Middle frontal gyrus (tissue), 1 donor: ENCODE results near the gene CORO2B.

Experiments used
- DNase-seq: peaks from one replicate; pipeline ENCODE4 v3.0.0-alpha.2; 2015; ENCODE audit warnings: low spot score; ENCODE audit errors: extremely low spot score

CORO2B gene

DNA sequence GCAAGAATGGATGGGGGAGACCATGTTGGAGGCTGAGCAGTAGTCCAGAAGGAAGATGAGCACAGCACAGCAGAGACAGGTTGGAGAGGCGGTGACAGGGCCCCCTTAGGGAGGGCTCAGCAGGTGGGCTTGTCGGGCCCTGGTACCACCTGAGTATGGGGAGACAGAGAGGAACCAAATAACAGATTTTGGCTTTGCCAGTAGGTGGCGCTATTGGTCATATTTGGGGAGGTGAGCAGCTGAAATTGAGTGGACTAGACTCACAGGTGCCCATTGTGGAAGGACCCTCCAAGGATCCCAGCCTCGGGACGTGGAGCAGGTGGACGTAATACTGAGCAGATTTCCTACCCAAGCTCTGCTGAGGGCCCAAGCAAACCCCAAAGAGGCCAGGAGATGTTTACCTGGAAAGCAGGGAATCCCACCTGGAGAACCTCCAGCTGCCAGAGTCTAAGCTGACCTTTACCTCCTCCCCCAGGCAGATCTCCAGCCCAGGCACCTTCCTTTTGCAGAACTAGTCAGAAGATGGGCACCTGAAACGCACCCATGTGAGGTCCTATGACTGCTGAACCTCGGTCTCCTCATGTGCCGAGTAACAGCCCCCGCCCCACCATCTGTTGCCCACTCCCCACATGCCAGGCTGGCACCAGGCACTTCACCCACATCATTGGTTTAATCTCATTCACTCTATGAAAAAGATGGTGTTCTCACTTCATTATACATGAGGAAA, 24.6 kb upstream of the CORO2B start:
- no peak for DNase-seq

DNA sequence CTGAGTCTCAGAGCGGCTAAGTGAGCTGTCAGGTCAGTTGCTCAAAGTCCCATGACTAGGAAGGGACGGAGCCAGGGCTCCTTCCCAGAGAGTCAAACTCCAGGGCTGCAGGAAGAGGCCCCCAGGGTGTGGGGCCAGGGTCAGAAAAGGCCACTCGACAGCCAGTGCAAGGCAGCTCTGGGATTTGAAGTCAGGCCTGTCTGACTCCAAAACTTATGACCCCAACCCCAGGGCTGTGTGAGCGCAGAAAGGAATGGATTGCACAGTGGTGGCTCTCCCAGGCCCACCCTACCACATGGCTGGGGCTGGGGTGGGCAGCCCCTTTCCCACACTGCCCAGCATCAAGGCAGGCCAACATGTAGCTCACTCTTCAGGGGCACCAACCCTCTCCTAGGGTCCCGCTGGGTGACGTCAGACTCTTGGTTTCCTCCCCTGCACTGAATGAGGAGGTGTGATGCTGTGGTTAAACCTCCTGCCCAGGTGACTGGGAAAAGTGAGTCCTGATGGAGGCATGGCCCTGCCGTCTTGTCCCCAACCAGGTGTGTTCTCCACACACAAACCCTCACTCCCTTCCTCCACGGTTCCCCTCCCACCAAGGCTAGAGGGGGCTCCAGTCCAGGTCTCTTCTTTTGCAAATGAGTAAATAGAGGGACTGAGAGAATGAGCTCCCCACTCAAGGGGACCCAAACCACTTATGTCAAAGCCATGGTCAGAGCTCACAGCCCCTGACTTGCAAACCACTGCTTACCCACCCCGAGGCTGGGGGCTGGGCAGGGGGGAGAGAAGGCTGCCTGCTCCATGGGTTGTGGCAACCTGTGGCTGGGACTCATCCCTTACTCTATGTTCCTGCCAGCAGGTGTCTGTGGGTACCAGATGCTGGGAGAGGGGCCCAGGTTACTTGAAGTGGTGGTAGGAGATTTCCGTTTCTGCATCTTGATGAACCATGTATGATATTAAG, 23.8 kb upstream of the CORO2B start:
- no peak for DNase-seq

DNA sequence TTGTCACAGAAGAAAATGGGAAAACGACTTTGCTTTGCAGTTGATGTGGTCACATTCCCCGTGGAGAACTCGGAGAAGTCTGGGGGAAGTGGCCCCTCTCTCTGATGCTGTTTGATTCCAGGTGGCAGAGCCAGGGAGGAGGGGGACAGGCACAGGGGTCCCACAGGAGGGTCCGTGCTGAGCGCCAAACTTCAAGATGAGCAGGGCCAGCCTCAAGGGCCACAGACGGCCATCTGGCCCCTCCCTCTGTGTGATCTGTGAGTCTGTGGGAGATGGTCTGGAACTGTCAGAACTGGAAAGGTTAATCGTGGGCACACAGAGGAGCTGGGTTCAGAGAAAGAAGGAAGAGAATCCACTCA, 23.1 kb upstream of the CORO2B start:
- no peak for DNase-seq

DNA sequence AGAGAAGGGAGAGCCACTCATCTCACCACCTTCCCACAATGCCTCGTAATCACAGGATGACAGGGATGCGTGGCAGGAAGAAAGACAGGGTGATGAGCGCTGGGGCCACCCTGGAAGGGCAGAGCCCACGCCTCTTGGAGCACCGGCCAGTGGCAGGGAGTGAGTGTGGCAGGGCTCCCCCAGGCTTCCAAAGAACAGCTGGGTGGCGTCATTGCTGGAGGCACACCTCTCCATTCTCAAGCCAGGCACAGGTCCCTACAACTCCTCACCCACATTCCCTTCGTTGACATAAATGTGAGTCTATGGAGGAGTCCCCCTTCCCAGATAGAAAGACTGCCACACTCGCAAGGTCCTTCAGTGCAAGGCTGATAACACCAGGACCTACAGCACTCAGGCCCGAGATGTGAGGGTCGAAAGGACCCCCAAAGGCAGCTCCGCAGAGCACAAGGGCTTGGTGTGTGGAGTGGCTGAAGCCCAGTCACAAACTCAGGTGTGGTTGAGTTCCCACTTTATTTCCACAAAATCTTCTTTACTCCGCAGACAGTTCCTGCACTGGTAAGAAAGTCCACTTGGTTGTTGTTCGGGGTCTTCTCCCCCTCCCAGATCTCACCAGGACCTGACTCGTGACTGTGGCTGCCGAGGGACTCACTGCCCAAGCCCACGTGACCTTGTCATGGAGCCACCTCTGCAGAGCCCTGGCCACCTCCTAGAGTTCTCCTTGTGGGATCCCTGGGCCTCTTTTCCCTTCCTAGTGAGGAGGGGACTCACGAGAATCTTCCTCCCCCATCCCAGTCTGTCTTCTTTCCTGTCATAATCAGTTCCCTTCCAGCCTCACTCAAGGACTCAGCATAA, 22.4 kb upstream of the CORO2B start:
- DNase-seq = no peak

DNA sequence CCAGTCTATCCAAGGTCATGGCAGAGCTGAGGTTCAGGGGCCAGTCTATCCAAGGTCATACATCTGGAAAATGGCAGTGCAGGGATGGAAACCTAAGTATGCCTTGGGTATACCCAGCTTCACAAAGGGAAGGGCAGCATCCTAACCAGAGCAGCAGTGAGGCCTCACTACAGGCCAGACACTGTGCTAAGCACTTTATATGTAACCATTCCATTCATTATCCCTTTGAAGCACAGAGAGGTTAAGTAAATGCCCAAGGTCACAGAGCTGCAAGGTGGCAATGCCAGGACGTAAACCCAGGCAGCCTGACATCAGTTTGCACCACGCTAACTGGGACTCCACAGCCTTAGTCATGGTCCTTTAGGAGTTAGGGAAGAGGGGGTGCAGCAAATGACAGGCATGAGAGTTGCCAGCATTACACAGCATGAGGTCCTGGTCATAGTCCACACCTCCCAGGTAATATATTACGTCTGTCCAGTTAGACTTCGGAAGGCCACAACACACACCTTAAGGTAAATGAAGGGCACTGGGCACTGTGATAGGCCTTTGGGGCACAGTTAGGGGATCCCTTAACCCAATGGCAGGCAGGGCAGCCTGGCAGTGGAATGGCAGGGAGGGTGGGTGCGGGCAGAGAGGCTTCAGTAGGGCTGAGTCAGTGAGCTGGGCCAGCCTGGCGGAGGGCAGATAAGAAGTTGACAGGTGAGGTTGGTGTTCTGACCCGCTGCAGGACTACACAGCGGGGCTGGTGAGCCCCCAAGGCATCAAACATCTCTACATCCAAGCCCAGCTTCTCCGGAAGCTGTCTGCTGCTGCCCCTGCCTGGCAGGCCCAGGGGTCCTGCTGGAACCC, 21.1 kb upstream of the CORO2B start:
- no peak for DNase-seq

DNA sequence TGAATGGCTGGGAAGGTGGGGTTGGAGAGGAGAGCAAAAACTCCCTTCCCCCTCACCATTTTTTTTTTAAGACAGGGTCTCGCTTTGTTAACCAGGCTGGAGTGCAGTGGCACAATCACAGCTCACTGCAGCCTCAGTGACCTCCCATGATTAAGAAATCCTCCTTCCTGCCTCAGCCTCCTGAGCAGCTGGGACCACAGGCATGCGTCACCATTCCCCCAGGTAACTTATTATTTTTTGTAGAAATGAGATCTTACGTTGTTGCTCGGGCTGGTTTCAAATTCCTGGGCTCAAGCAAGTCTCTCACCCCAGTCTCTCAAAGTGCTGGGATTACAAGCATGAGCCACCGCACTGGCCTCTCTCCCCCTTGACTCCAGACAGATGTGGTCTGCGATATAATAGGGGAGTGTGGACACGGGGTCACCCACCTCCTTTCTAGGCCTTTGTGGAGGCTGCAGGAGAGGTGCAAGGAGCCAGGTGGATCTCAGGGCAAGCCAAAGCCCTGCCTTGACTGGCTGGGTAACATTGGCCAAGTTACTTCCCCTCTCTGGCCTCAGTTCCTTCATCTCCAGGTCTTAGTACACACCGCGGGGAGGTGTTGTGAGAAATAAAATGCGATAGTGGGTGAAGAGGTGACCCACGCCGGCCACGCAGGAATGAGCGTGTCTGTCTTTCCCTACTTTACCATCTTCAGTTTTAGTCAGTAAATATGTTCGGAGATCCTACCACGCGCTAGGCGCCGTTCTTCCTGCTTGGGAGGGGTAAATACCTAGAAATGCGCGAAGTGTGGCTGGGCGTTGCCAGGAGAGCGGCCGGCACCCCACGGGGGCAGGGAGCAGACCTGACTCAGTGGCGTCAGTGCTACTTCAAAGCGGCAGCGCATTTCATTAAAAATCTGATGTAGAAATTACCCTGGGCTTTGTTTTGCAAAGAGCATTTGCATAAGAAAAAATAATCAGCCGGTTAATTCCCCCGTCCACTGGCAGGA, 20.2 kb upstream of the CORO2B start:
- no peak for DNase-seq

DNA sequence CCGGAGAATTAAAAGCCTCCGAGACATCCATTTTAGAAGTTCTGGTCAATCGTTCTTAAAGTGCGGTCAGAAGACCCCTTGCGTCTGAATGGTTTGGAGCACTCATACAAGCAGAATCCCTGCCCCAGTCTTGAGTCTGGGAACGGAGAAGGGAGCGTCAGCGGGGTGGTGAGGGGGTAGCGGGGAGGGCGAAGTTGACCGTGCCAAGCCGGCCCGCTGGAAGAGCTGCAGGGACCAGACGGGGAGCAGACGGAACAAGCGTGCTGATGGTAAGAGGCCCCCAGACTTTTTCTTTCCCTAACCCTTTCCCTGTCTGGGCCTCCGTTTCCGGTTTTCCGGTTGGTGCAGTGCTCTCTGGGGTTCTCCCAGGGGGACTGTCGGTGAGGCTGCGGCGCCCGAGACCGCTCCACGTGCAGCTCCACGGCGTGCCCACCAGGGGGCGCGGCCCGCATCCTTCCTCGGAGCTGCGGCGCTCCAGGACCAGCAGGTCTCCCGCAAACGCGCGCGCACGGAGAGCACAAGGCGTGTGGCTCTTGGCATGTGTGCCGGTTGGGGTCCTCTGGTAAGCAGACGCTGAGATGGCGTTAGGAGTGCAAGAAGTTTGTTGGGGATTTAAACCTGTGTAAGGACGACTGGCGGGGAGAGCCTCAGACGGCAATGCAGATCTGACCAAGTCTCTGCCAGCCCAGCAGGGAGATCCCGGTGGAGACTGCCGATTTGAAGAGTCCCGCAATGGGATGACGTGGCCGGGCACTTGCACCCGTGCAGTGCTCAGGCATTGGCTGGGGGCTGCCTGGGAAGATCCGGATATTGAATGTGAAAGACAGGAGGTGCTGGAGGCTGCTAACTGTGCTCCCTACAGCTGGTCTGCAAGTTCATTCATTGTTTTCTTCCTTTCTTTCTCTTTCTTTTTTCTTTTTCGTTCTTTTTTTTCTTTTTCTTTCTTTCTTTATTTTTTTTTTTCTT, 19.2 kb upstream of the CORO2B start:
- peak; percentile 76 for DNase-seq

DNA sequence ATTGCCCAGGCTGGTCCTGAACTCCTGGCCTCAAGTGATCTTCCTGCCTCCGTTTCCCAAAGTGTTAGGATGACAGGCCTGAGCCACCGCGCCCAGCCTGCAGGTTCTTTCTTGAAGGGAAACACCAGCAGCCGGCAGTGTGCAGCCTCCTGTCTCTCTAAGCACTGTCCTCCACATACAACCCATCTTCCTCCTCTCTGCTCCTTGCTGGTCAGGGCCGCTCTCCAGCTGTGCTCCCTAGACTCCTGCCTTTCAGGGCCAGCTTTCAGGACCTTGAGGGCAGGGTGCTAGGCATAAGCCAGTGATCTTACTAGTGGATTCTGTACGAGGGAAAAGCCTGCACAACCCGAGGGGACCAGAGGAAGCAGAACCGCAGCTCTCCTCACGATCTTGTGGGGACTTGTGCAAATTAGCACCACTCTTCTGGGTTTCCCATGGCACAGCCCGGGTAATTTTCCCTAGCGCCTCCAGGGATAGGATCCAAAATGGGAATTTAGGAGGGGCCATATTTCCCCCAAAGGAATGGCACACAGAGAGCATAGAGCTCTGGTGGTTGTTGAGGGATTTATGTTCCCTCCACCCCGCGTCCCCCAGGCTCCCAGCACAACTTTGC, 18.2 kb upstream of the CORO2B start:
- DNase-seq = no peak

DNA sequence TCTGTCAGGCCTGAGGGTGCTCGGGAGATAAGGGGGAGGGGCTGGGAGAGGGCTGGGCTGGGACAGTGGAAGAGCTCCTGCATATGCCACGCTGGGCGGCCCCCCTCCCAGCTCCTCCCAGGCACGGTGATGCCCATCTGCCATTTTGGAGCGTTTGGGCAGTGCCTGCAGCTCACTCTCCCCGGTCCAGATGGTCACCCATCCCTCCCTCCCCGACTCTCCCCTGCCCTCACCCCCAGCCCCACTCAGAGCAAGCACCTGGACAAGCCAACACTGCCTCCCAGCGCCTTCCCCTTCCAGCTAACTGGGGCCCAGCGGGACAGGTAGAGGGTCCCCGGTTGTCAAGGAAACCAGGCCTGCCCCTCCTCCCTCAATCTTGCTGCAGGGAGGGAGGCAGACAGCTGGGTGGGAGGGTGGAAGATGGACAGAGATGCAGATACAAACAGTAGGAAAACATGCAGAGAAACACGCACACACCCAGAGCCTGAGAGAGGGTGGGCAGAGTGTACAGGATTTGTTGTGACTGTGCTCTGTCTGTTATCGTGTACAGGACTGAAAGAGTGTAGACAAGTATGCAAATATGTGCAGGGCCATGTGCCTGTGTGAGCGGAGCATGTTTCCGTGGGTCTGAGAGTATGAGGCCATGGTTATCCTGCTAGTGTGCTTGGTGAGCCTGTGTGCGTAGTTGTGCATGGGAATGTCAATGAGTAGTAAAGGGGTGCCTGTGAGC, 17.5 kb upstream of the CORO2B start:
- DNase-seq = no peak

DNA sequence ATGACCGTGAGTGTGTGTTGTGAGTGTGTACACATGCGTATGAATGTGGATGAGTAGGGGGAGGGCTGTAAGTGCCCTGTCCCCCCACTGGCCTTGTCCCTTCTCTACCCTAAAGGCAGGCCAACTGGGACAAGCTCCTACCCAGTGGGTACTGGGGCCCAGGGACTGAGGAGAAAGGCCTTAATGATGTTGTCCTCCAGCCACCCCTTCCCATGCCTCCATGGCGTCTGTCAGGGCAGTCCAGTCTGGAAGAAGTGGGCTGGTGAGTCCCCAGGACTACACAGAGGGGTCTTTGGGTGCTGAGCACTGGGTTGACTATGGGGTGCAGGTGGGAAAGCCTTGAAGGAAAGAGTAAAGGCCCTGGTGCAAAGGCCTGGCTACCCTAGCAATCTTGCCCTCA, 16.9 kb upstream of the CORO2B start:
- DNase-seq = no peak

DNA sequence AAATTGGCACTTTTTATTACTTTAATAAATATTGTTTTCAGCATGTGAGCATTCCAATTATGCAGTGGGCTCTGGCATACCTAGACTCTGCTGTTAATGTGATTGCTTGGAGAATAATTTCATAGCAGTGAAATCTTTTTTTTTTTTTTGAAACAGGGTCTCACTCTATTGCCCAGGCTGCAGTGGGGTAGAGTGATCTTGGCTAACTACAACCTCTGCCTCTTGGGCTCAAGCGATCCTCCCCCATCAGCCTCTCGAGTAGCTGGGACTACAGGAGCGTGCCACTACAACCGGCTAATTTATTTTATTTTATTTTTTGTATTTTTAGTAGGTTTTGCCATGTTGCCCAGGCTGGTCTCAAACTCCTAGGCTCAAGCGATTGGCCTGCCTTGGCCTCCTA, 14.6 kb upstream of the CORO2B start:
- DNase-seq = no peak

DNA sequence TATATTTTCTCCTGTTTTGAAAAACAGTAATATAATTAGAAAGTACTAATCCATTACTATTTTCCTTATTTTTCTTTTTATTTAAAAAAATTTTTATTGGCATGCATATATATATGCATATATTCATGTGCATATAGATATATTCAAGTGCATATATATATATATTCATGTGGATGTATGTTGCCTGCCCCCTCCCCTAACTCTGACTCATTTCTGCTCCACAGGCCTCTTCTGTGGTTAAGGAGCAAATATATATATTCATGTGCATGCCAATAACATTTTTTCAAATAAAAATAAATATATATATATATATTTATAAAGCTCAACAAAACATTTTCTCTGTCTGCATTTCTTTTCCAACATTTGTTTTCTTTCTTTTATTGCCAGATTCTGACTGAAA, 13.6 kb upstream of the CORO2B start:
- no peak for DNase-seq

DNA sequence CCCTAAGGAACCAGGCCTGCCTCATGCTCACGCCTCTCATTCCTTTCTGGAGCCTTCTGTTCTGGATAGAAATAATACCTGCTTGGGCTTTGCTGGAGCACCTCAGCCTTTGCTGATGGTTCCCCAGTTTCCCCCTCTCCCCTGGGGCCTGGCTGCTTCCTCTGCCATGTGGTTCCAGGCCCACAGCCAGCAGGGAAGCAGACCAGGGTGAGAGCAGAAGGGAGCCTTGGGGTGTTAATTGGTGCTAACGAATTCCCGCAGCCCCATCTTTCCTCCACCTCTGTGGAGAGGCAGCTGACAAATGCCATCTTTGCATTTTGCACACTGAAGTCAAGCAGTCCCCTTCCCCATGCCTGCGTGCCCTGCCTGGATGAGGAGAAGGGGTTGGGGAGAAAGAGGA, 13.1 kb upstream of the CORO2B start:
- DNase-seq = no peak

DNA sequence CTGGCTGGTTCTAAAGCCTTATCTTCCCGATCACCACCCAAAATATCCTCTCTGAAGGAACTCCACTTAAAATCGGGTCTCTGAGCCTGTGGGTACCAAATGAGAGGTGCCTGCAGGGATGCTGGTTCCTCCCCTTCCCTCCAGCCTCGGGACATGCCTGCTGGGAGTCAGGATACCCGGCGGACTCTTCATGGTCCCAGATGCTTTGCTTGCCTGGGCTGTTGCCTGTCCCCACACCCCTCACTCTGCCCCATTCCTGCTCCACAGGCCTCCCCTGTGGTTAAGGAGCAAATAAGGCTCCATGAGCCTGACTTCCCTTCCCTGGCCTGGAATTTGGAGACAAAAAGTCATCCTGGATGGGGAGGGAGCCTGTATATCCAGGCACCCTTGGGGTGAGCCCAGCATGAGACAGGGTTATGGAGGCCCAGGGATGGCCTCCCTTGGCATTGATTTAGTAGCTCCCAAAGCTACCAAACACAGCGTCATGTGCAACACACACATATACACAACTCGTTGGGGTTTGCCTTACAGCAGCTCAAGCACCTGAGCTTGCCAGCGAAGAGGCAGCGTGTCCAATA, 12.3 kb upstream of the CORO2B start:
- no peak for DNase-seq

DNA sequence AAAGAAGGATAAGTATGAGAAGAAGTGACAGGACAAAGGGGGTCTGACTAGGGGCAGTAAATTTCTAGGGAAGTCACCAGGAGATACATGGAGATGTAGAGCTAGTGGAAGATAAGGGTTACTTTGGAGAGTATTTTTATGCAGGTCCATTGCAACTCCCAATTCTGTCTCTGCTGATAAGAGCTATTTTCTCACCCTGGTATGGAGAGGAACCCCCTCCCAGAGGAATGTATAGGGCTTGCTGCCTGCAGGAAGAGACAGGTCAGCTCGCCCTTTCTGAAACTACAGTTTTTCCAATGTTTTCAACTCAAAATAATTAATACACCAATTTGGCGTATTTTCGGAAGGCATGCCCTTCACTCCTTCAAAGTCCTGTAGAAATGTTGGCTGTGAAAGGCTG, 11.4 kb upstream of the CORO2B start:
- no peak for DNase-seq

DNA sequence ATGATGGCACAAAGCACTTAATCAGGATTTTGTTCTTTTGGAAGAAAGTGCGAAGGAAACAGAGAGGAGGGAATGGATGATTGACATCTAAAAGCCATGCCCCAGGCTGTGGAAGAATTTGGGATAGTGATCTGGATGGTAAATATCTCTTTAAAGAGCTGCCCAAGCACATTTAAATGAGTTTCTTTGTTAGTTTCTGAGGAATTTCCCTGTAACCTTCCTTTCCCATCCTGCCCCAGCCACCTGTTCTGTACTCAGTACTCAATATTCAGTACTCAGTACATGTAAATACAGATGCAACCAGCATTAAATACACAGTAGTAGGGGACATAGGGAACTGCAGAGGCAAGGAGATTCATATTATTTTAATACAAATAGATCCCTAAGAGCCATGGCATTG, 7.8 kb upstream of the CORO2B start:
- no peak for DNase-seq

DNA sequence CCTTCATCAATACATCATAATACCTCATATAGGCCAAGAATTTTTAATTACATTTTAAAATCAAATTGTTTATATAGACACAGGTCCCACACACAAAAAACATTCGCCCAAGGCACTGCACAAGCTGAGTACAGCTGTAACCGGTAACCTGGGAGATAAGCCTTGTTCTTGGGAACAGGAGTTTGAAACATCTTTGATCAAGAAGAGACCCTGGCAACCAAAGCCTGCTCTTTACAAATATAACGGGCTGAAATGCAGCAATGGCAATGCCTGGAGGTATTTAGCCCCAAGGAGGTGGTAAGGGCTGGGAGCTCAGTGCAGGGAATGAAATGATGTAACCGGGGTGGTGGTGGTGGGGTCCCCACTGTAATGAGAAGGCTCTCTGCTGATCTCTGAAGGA, 7.2 kb upstream of the CORO2B start:
- DNase-seq = no peak
